SK-N-SH (cell line): ENCODE data around the gene MMAB. TPM values are rescaled to one million over a fixed set of nuclear protein-coding genes. Genes with fewer than 3 reads are reported as not detected.

Source experiments
- CTCF ChIA-PET: fragments of 300-600, 350-600 bp; formaldehyde crosslinking; extraction: SDS; loops from one replicate; lab custom pipeline; 2021; lab: Yijun Ruan, JAX
- POLR2A ChIA-PET: fragments of 350-600 bp; sonication (Branson Sonifier 250); formaldehyde crosslinking; extraction: SDS; loops from one replicate; lab custom pipeline; 2020; ENCODE audit warnings: antibody characterized with exemption, inconsistent platforms; lab: Yijun Ruan, JAX
- DNase-seq: peaks from one replicate; pipeline ENCODE4 v3.0.0; 2012
- H2AFZ ChIP-seq: fragments of 200-600 bp; sonication (generic); 2 replicates; pipeline ENCODE4 v1.8.1; 2016; ENCODE audit warnings: antibody characterized with exemption, mild to moderate bottlenecking, low read depth
- H3F3A ChIP-seq: fragments of 200-600 bp; sonication (generic); replicated peaks from 2 replicates; pipeline ENCODE3; 2016; ENCODE audit warnings: antibody characterized with exemption, mild to moderate bottlenecking; ENCODE audit not compliant: insufficient read depth
- H3K27ac ChIP-seq, 2 experiments: fragments of 200-500 bp in 1 of 2; fragments of 200-600 bp in 1 of 2; sonication (Bioruptor generic) in 1 of 2; sonication (generic), shearing (Covaris generic) in 1 of 2; 2 replicates each; pipeline versions ENCODE4 v1.5.1 to v1.6.1; 2014 to 2016; ENCODE audit warnings: low read depth in 2 of 2, inconsistent platforms in 1 of 2, low read length in 1 of 2, mild to moderate bottlenecking in 1 of 2, mixed read lengths in 1 of 2
- H3K27me3 ChIP-seq: fragments of 200-600 bp; sonication (generic), shearing (Covaris generic); 2 replicates; pipeline ENCODE4 v1.6.1; 2016; ENCODE audit warnings: mixed run types; ENCODE audit not compliant: insufficient read depth
- H3K36me3 ChIP-seq, 2 experiments: fragments of 200-500 bp in 1 of 2; fragments of 200-600 bp in 1 of 2; sonication (Bioruptor generic) in 1 of 2; sonication (generic) in 1 of 2; replicated peaks in 1 of 2; 2 replicates each; pipeline versions ENCODE3 to v1.5.1; 2014 to 2016; ENCODE audit warnings: low read length in 1 of 2, mild to moderate bottlenecking in 1 of 2; ENCODE audit not compliant: insufficient read depth in 2 of 2, control insufficient read depth in 1 of 2
- H3K4me1 ChIP-seq, 2 experiments: fragments of 200-500 bp in 1 of 2; fragments of 200-600 bp in 1 of 2; sonication (Bioruptor generic) in 1 of 2; sonication (generic), shearing (Covaris generic) in 1 of 2; 2 replicates each; pipeline versions ENCODE4 v1.5.1 to v1.6.1; 2014 to 2016; ENCODE audit warnings: low read depth in 1 of 2, low read length in 1 of 2, mixed run types in 1 of 2; ENCODE audit not compliant: insufficient read depth in 2 of 2, control insufficient read depth in 1 of 2
- H3K4me2 ChIP-seq: fragments of 200-600 bp; sonication (generic), shearing (Covaris generic); 2 replicates; pipeline ENCODE4 v1.6.1; 2017; ENCODE audit warnings: mixed run types
- H3K4me3 ChIP-seq, 2 experiments: fragments of 200-500 bp in 1 of 2; fragments of 200-600 bp in 1 of 2; sonication (Bioruptor generic) in 1 of 2; sonication (generic), shearing (Covaris generic) in 1 of 2; 2 replicates each; pipeline versions ENCODE4 v1.5.1 to v1.8.1; 2014 to 2016; ENCODE audit warnings: low read depth in 2 of 2, inconsistent platforms in 1 of 2, low read length in 1 of 2, mild to moderate bottlenecking in 1 of 2, mixed read lengths in 1 of 2, moderate library complexity in 1 of 2
- H3K79me2 ChIP-seq: fragments of 200-600 bp; sonication (generic); 2 replicates; pipeline ENCODE4 v1.8.1; 2017; ENCODE audit warnings: mild to moderate bottlenecking; ENCODE audit not compliant: insufficient read depth
- H3K9ac ChIP-seq: fragments of 200-600 bp; sonication (generic); 2 replicates; pipeline ENCODE4 v1.6.1; 2017; ENCODE audit warnings: mixed run types
- H3K9me2 ChIP-seq: fragments of 200-600 bp; sonication (generic); 2 replicates; pipeline ENCODE4 v1.6.1; 2017; ENCODE audit warnings: mixed run types
- H3K9me3 ChIP-seq: fragments of 200-600 bp; sonication (generic); 2 replicates; pipeline ENCODE4 v1.6.1; 2017; ENCODE audit warnings: mixed run types, mild to moderate bottlenecking, moderate library complexity
- H4K20me1 ChIP-seq: fragments of 200-600 bp; sonication (generic); 2 replicates; pipeline ENCODE4 v1.6.1; 2017; ENCODE audit warnings: mild to moderate bottlenecking, mixed run types; ENCODE audit not compliant: insufficient read depth
- EP300 ChIP-seq, 2 experiments: IDR thresholded peaks; 2 replicates each; pipeline versions ENCODE4 v1.4.0 to v1.6.1; 2012; ENCODE audit warnings: borderline replicate concordance in 1 of 2, low read depth in 1 of 2, low read length in 1 of 2
- FOSL2 ChIP-seq: IDR thresholded peaks from 2 replicates; pipeline ENCODE4 v1.4.0; 2012; ENCODE audit warnings: low read depth, mild to moderate bottlenecking, moderate library complexity, borderline replicate concordance
- FOXJ3 ChIP-seq: sonication (generic); formaldehyde crosslinking; IDR thresholded peaks from 2 replicates; pipeline ENCODE4 v1.5.1; 2020; ENCODE audit warnings: mild to moderate bottlenecking, missing genetic modification reagents
- FOXM1 ChIP-seq: IDR thresholded peaks from 2 replicates; pipeline ENCODE4 v1.4.0; 2012; ENCODE audit warnings: low read depth, mild to moderate bottlenecking
- GABPA ChIP-seq: IDR thresholded peaks from 2 replicates; pipeline ENCODE4 v1.4.0; 2012; ENCODE audit warnings: low read depth, mild to moderate bottlenecking
- GATA2 ChIP-seq: sonication (generic); formaldehyde crosslinking; IDR thresholded peaks from 2 replicates; pipeline ENCODE4 v1.5.0; 2020; ENCODE audit warnings: mild to moderate bottlenecking, missing genetic modification reagents
- JUND ChIP-seq: IDR thresholded peaks from 2 replicates; pipeline ENCODE4 v1.4.0; 2012
- MEF2A ChIP-seq: IDR thresholded peaks from 2 replicates; pipeline ENCODE4 v1.4.0; 2012; ENCODE audit warnings: low read depth, borderline replicate concordance
- MXI1 ChIP-seq: IDR thresholded peaks from 2 replicates; pipeline ENCODE4 v1.6.1; 2012; ENCODE audit warnings: mild to moderate bottlenecking, low read depth, low read length, improper control_type of control experiment
- NRF1 ChIP-seq: IDR thresholded peaks from 2 replicates; pipeline ENCODE4 v1.6.1; 2012; ENCODE audit warnings: low read depth, mild to moderate bottlenecking, low read length
- RAD21 ChIP-seq: IDR thresholded peaks from 2 replicates; pipeline ENCODE4 v1.6.1; 2012; ENCODE audit warnings: mild to moderate bottlenecking, low read length
- RCOR1 ChIP-seq: fragments of 150-350 bp; IDR thresholded peaks from 2 replicates; pipeline ENCODE4 v1.6.1; 2017; ENCODE audit warnings: antibody characterized with exemption, low read length
- RXRA ChIP-seq: IDR thresholded peaks from 2 replicates; pipeline ENCODE4 v1.4.0; 2012; ENCODE audit warnings: low read depth, mild to moderate bottlenecking, borderline replicate concordance
- SIN3A ChIP-seq: IDR thresholded peaks from 2 replicates; pipeline ENCODE4 v1.6.1; 2012; ENCODE audit warnings: low read depth, mild to moderate bottlenecking, low read length, moderate library complexity, borderline replicate concordance
- TAF1 ChIP-seq: IDR thresholded peaks from 2 replicates; pipeline ENCODE4 v1.6.1; 2012; ENCODE audit warnings: low read depth, mild to moderate bottlenecking, low read length, moderate library complexity, borderline replicate concordance
- TEAD4 ChIP-seq: IDR thresholded peaks from 2 replicates; pipeline ENCODE4 v1.4.0; 2012; ENCODE audit warnings: mild to moderate bottlenecking, borderline replicate concordance; ENCODE audit not compliant: insufficient read depth
- WGBS: methylation state at CpG from one replicate; pipeline ENCODE4 v1.1.6; 2017; ENCODE audit warnings: low lambda C conversion rate; 5-methylcytosine and 5-hydroxymethylcytosine counted together
- polyA plus RNA-seq, 3 experiments: library from polyadenylated mRNA; depleted of rRNA; stranded (reverse); fragments of >200 nt; gene quantifications; 2 replicates each; pipeline ENCODE4 v1.2.3, GENCODE V29; 2012
- TF ChIP-seq, protein P1 (sequence below): fragments of 150-350 bp; IDR thresholded peaks from 2 replicates; pipeline ENCODE4 v1.6.1; 2016; ENCODE audit warnings: mild to moderate bottlenecking, low read depth, low read length
- TF ChIP-seq, protein P2 (sequence below): IDR thresholded peaks from 2 replicates; pipeline ENCODE4 v1.4.0; 2012; ENCODE audit warnings: low read depth, borderline replicate concordance
- TF ChIP-seq, protein P3 (sequence below): IDR thresholded peaks from 2 replicates; pipeline ENCODE4 v1.6.1; 2012; ENCODE audit warnings: mild to moderate bottlenecking, low read depth, low read length, moderate library complexity
- TF ChIP-seq, protein P4 (sequence below): IDR thresholded peaks from 2 replicates; pipeline ENCODE4; 2012
- TF ChIP-seq, protein P5 (sequence below): IDR thresholded peaks from 2 replicates; pipeline ENCODE4 v1.4.0; 2012; ENCODE audit warnings: low read depth, borderline replicate concordance

MMAB gene
- polyA plus RNA-seq, 1 of the 3 experiments (the other 2 are of a cell fraction), result 15.9 TPM

DNA sequence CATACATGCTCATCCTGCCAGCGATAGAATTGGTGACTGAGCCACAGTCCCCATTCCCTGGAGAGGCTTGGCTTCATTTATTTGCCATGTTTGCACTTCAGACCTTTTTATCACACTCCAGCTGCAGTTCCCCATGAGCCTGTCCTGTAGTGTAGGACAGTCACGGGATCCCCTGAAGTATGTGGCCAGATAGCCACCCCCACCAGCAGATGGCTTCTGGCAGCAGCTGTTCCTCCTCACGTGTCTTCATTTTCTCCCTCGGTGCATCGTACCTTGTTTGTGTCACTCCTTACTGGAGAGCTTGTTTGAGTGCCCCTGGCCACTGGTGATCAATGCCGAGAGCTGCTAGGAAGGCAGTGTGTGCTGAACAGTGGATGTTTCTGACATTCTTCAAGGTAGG is 55.7 kb downstream of the MMAB start (continued):
- TF ChIP-seq FOXJ3 (CRISPR knock-in tag) (no peak), FOXM1 (no peak), TEAD4 (no peak), EP300 (IDR thresholded peaks at IDR 0.05; ENCODE audit: borderline replicate concordance in 1 of 2, low read depth in 1 of 2, low read length in 1 of 2) (no peak)
- TF ChIP-seq, protein P1, sequence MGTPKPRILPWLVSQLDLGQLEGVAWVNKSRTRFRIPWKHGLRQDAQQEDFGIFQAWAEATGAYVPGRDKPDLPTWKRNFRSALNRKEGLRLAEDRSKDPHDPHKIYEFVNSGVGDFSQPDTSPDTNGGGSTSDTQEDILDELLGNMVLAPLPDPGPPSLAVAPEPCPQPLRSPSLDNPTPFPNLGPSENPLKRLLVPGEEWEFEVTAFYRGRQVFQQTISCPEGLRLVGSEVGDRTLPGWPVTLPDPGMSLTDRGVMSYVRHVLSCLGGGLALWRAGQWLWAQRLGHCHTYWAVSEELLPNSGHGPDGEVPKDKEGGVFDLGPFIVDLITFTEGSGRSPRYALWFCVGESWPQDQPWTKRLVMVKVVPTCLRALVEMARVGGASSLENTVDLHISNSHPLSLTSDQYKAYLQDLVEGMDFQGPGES, result no peak

DNA sequence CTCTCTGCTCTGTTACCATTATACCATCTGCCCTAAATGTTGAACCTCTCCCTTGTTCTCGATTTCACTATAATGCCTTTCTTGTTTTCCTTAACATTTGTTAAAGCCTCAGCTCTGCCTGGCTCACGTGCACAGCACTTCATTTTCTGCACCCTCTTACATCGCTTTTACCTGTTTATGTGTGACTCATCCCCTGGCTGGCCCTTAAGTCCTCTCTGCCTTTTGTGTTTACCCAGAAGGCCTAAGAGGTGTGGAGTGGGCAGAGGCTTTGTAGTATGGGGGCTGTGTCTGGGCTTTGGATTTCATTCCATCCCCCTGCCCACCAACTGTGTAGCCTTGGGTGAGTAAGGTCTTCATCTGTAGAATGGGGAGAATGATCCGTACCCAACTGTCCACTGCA is 59.3 kb downstream of the MMAB start:
- Histone ChIP-seq H4K20me1 (no peaks in the 10 kb centered on the region), H3K79me2 (no peaks in the 10 kb centered on the region), H3K27me3 (no peaks in the 10 kb centered on the region), H2AFZ (no peak overlapping the region), H3K27ac (no peak overlapping the region), H3K36me3 (peaks cover 16 to 77% of the 10 kb centered on the region in 2 experiments), H3F3A (peaks cover 7% of the 10 kb centered on the region), H3K9me3 (no peaks in the 10 kb centered on the region), H3K9ac (no peak overlapping the region), H3K9me2 (no peaks in the 10 kb centered on the region), H3K4me2 (no peak overlapping the region), H3K4me3 (no peak overlapping the region), H3K4me1 (peaks cover 1 to 4% of the 10 kb centered on the region in 2 experiments; a peak in 3 of 4 replicates)
- DNase-seq, result no peak
- TF ChIP-seq, protein P2, sequence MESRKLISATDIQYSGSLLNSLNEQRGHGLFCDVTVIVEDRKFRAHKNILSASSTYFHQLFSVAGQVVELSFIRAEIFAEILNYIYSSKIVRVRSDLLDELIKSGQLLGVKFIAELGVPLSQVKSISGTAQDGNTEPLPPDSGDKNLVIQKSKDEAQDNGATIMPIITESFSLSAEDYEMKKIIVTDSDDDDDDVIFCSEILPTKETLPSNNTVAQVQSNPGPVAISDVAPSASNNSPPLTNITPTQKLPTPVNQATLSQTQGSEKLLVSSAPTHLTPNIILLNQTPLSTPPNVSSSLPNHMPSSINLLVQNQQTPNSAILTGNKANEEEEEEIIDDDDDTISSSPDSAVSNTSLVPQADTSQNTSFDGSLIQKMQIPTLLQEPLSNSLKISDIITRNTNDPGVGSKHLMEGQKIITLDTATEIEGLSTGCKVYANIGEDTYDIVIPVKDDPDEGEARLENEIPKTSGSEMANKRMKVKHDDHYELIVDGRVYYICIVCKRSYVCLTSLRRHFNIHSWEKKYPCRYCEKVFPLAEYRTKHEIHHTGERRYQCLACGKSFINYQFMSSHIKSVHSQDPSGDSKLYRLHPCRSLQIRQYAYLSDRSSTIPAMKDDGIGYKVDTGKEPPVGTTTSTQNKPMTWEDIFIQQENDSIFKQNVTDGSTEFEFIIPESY, result no peak
- TF ChIP-seq MXI1 (no peak), GABPA (no peak), RAD21 (no peak), SIN3A (no peak), JUND (no peak), TAF1 (no peak), RXRA (no peak), GATA2 (CRISPR knock-in tag) (no peak), FOXM1 (no peak), NRF1 (no peak), FOXJ3 (CRISPR knock-in tag) (no peak), RCOR1 (no peak), MEF2A (no peak), TEAD4 (no peak), FOSL2 (no peak)
- TF ChIP-seq, protein P1, result no peak
- TF ChIP-seq, protein P3, sequence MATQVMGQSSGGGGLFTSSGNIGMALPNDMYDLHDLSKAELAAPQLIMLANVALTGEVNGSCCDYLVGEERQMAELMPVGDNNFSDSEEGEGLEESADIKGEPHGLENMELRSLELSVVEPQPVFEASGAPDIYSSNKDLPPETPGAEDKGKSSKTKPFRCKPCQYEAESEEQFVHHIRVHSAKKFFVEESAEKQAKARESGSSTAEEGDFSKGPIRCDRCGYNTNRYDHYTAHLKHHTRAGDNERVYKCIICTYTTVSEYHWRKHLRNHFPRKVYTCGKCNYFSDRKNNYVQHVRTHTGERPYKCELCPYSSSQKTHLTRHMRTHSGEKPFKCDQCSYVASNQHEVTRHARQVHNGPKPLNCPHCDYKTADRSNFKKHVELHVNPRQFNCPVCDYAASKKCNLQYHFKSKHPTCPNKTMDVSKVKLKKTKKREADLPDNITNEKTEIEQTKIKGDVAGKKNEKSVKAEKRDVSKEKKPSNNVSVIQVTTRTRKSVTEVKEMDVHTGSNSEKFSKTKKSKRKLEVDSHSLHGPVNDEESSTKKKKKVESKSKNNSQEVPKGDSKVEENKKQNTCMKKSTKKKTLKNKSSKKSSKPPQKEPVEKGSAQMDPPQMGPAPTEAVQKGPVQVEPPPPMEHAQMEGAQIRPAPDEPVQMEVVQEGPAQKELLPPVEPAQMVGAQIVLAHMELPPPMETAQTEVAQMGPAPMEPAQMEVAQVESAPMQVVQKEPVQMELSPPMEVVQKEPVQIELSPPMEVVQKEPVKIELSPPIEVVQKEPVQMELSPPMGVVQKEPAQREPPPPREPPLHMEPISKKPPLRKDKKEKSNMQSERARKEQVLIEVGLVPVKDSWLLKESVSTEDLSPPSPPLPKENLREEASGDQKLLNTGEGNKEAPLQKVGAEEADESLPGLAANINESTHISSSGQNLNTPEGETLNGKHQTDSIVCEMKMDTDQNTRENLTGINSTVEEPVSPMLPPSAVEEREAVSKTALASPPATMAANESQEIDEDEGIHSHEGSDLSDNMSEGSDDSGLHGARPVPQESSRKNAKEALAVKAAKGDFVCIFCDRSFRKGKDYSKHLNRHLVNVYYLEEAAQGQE, result no peak
- TF ChIP-seq, protein P4, sequence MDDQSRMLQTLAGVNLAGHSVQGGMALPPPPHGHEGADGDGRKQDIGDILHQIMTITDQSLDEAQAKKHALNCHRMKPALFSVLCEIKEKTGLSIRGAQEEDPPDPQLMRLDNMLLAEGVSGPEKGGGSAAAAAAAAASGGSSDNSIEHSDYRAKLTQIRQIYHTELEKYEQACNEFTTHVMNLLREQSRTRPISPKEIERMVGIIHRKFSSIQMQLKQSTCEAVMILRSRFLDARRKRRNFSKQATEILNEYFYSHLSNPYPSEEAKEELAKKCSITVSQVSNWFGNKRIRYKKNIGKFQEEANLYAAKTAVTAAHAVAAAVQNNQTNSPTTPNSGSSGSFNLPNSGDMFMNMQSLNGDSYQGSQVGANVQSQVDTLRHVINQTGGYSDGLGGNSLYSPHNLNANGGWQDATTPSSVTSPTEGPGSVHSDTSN, result no peak
- TF ChIP-seq, protein P5, sequence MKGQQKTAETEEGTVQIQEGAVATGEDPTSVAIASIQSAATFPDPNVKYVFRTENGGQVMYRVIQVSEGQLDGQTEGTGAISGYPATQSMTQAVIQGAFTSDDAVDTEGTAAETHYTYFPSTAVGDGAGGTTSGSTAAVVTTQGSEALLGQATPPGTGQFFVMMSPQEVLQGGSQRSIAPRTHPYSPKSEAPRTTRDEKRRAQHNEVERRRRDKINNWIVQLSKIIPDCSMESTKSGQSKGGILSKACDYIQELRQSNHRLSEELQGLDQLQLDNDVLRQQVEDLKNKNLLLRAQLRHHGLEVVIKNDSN, result no peak
- POLR2A ChIA-PET, result no interaction called here
- CTCF ChIA-PET, result no interaction called here
- 94% methylated on average over 4 of the region's 4 CpGs for WGBS
